Measurements from ENCODE around the gene TMEM156.

GRCh38 chr4:38950734-38951133 lies 81.5 kb downstream of the TMEM156 start:
- TF ChIP-seq CTCF (IDR thresholded peaks at IDR 0.05), result no peak
- no peak for TF ChIP-seq POLR2A (IDR thresholded peaks at IDR 0.05)
